Measurements from ENCODE around the gene UGT2B10.

The UGT2B10 gene

DNA sequence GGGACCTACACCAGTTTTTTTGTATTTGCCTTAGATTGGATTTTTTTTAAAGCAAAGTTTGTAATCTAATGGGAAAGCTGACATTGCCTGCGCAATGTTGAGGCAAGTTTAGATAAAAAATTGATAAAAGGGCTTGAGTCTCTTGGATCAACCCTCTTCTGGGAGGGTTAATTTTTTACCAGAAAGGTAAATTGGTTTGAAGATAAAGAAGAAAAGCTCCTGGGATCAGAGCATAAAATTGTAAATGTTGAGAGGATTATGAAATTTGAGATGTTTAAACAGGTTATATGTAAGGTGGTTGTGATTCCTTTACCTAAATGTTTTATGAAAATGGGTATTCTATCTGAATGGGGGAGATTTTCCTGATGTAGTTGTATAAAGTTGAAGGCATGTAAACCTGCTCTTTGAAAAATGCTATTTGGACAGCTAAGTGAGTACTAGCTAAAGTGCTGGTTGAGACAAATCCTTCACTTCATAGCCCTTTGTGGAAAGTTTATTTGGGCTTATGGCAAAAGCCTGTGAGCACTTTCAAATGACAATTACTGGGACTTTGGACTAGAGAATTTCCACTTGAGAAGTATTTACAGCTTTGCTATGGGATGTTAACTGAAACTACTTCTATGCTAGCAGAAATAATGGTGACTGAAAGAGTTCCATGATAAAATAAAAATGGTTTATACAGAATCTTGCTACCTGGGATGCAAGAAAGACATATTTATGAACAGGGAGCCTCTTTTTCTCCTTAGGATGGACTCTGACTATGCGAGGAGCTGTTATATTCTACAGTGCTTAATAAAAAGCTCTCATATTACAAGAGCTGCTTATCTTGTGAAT, 56.2 kb downstream of the UGT2B10 start:
- DNase-seq: no peak

DNA sequence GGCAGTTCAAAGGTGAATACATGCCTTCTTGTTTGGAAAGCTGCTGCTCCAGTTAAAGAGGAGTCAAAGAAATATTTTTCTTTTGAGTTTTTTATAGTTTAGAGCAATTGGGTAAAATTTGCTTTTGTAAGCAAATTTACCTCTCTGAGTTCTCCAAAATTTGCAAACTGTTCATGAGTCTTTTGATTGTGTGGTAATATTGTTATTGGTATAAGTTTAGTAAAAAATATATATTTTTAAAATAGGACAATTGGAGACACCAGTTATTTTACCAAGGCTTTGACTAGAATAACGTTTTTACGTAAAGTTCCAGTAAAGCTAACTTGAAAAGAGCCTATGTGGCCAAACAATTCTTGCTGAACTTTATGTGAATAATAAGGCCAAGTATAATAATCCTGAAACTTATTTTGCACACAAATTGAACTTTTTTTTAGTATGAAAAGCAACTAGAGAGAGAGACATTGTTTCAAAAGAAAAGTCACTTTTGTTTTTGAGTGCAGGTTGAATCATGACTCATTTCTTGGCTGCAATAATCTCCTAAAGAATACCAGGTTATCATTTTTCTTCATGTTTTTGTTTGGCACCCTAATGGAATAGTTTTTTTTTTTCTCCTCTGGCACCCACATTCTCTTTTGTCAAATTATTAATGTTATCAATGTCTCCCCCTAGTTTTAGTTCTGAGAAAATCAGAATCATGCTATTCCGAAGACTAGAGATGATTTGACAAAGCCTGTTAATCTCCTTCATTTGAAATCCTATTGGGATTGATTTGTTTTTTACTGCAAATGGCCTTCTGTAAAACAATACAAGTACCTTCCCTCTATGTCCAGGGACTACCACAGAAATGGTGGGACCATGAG, 57.1 kb downstream of the UGT2B10 start:
- DNase-seq: no peak

DNA sequence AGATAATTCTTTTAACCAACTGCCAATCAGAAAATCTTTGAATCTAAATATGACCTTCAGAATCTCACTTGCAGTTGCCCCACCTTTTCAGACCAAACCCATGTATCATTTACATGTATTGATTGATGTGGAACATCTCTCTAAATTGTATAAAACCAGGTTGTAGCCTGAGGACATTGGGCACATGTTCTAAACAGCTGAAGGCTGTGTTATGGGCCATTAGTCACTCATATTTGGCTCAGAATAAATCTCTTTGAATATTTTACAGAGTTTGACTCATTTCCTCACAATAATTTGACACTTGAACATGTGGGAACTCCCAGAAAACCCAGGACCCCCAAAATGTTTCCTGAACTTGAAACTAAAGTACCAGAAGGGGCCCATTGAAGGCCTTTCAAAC, 58.7 kb downstream of the UGT2B10 start:
- DNase-seq: no peak

DNA sequence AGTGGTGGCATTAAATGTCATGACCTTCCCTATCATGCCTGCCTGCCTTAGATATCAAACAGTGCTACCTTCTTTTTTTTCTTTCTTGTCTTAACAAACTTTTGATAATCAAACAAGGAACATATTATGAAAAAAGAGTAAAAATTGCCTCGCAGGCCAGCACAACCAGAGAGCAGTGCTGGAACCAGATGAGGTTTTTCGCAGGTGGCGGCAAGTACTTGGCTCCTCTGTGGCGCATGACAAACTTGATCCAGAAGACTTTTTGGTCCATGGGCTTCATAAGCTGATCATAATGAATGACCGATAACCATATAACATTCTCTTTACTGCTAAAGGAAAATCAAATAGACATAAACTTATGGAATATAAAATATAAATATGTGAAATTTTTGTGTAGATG, 61.8 kb downstream of the UGT2B10 start:
- no peak for DNase-seq

DNA sequence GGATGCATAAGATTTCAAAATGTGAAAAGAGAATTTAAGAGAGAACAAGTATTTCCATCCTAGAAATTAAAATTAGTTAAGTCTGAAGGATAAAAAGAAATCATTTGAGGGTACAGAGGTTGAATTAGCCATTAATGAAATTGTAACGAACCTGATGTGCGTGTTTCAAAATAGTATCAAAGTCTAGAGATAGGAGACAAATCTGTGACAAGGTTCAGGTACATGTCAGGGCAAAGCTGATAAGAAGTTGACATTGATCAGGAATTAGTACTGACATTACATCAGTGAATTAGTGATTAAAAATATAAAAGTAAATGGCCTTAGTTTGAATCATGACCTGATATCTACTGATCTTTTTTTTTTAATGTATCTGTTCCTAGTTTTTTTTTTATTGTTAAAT, 62.3 kb downstream of the UGT2B10 start:
- no peak for DNase-seq

All from suppressor macrophage (primary cell).